Hepatocyte (in vitro differentiated cells): Measurements from ENCODE around the gene KCNJ15. TPM values are rescaled to one million over a fixed set of nuclear protein-coding genes. Genes with fewer than 3 reads are reported as not detected.

Source experiments
- DNase-seq: peaks from one replicate; pipeline ENCODE4 v3.0.0-alpha.2; 2016; ENCODE audit warnings: low spot score
- H2AFZ ChIP-seq: fragments of 200-600 bp; sonication (generic); 2 replicates; pipeline ENCODE4 v1.6.0; 2016; ENCODE audit warnings: antibody characterized with exemption, mild to moderate bottlenecking
- H3K27ac ChIP-seq: fragments of 200-600 bp; sonication (generic); 2 replicates; pipeline ENCODE4 v1.5.1; 2016; ENCODE audit warnings: mild to moderate bottlenecking
- H3K27me3 ChIP-seq: fragments of 200-600 bp; sonication (generic); 2 replicates; pipeline ENCODE4 v1.6.1; 2016
- H3K36me3 ChIP-seq: fragments of 200-600 bp; sonication (generic); replicated peaks from 2 replicates; pipeline ENCODE4 v1.5.1; 2016; ENCODE audit warnings: low read depth; ENCODE audit not compliant: insufficient read depth
- H3K4me1 ChIP-seq: fragments of 200-600 bp; sonication (generic); 2 replicates; pipeline ENCODE4 v1.5.1; 2016; ENCODE audit warnings: mild to moderate bottlenecking, moderate library complexity; ENCODE audit not compliant: insufficient read depth
- H3K4me2 ChIP-seq: fragments of 200-600 bp; sonication (generic); 2 replicates; pipeline ENCODE4 v1.6.0; 2016
- H3K4me3 ChIP-seq: fragments of 200-600 bp; sonication (generic); 2 replicates; pipeline ENCODE4 v1.5.1; 2016; ENCODE audit warnings: mild to moderate bottlenecking
- H3K79me2 ChIP-seq: fragments of 200-600 bp; sonication (generic); 2 replicates; pipeline ENCODE4 v1.6.0; 2017; ENCODE audit warnings: mild to moderate bottlenecking
- H3K9me2 ChIP-seq: fragments of 200-600 bp; sonication (generic); replicated peaks from 2 replicates; pipeline ENCODE4 v1.6.0; 2017; ENCODE audit warnings: mild to moderate bottlenecking; ENCODE audit not compliant: insufficient read depth
- H3K9me3 ChIP-seq: fragments of 200-600 bp; sonication (generic); 2 replicates; pipeline ENCODE4 v1.5.1; 2016; ENCODE audit warnings: low read depth, mild to moderate bottlenecking
- H4K20me1 ChIP-seq: fragments of 200-600 bp; sonication (generic); 2 replicates; pipeline ENCODE4 v1.6.0; 2016; ENCODE audit warnings: mild to moderate bottlenecking; ENCODE audit not compliant: insufficient read depth, poor library complexity, severe bottlenecking
- CTCF ChIP-seq: fragments of 200-600 bp; sonication (generic); IDR thresholded peaks from 2 replicates; pipeline ENCODE4 v1.5.1; 2016; ENCODE audit warnings: antibody characterized with exemption, mild to moderate bottlenecking; ENCODE audit not compliant: poor library complexity
- EZH2 ChIP-seq: fragments of 200-600 bp; sonication (generic); IDR thresholded peaks from 2 replicates; pipeline ENCODE4 v1.6.1; 2016; ENCODE audit warnings: antibody characterized with exemption, mild to moderate bottlenecking, borderline replicate concordance
- EZH2phosphoT487 ChIP-seq: fragments of 200-600 bp; sonication (generic); IDR thresholded peaks from one replicate; pipeline ENCODE4 v1.6.1; 2018; ENCODE audit warnings: antibody characterized with exemption, mild to moderate bottlenecking, low read depth, moderate library complexity; ENCODE audit not compliant: unreplicated experiment, severe bottlenecking
- WGBS: methylation state at CpG from one replicate; pipeline ENCODE4 v1.1.6; 2016; ENCODE audit warnings: low lambda C conversion rate; ENCODE audit errors: missing lambda C conversion rate; 5-methylcytosine and 5-hydroxymethylcytosine counted together
- polyA plus RNA-seq: library from polyadenylated mRNA; unstranded; fragments of >200 nt; fragmentation: Nextera tagmentation; extraction: Ambion mirVana; gene quantifications from 2 replicates; pipeline ENCODE4 v1.2.1, GENCODE V29; 2016
- total RNA-seq: library from RNA; depleted of rRNA; stranded (reverse); fragments of >200 nt; gene quantifications from 2 replicates; pipeline ENCODE4 v1.2.3, GENCODE V29; 2014

Gene KCNJ15
- total and polyA plus RNA-seq, 2 experiments from 2014 or later: 0.43 to 0.88 TPM

GRCh38 chr21:38290809-38291208, 34.0 kb downstream of the KCNJ15 start:
- Histone ChIP-seq H3K4me1 (no peaks in the 10 kb centered on the region), H3K27me3 (no peaks in the 10 kb centered on the region), H3K9me2 (no peaks in the 10 kb centered on the region), H3K36me3 (no peaks in the 10 kb centered on the region), H3K79me2 (no peaks in the 10 kb centered on the region), H3K27ac (no peak overlapping the region), H3K4me3 (no peak overlapping the region), H3K9me3 (no peaks in the 10 kb centered on the region), H3K4me2 (no peak overlapping the region), H2AFZ (no peak overlapping the region), H4K20me1 (no peaks in the 10 kb centered on the region)
- WGBS: 53% methylated on average over 3 of the region's 3 CpGs
- no peak for TF ChIP-seq EZH2
- no peak for TF ChIP-seq EZH2phosphoT487
- TF ChIP-seq CTCF: no peak
- no peak for DNase-seq

GRCh38 chr21:38291874-38292273, 35.1 kb downstream of the KCNJ15 start:
- H3K4me1 ChIP-seq: peaks cover 9% of the 10 kb centered on the region
- DNase-seq: no peak
- H3K36me3 ChIP-seq: no peaks in the 10 kb centered on the region
- H3K4me3 ChIP-seq: no peak overlapping the region
- no peak overlapping the region for H3K27ac ChIP-seq
- H3K27me3 ChIP-seq: no peaks in the 10 kb centered on the region
- no peak for TF ChIP-seq CTCF
- TF ChIP-seq EZH2: no peak
- no peak for TF ChIP-seq EZH2phosphoT487
- WGBS: 90% methylated on average over 5 of the region's 5 CpGs
- H3K4me2 ChIP-seq: no peak overlapping the region
- no peak overlapping the region for H2AFZ ChIP-seq
- H3K9me3 ChIP-seq: no peaks in the 10 kb centered on the region
- H4K20me1 ChIP-seq: no peaks in the 10 kb centered on the region
- H3K79me2 ChIP-seq: no peaks in the 10 kb centered on the region
- H3K9me2 ChIP-seq: no peaks in the 10 kb centered on the region

GRCh38 chr21:38293113-38293512, 36.3 kb downstream of the KCNJ15 start:
- Histone ChIP-seq H3K9me3 (no peaks in the 10 kb centered on the region), H3K9me2 (no peaks in the 10 kb centered on the region), H3K4me1 (peaks cover 11% of the 10 kb centered on the region), H3K36me3 (no peaks in the 10 kb centered on the region), H3K4me2 (no peak overlapping the region), H3K79me2 (no peaks in the 10 kb centered on the region), H2AFZ (no peak overlapping the region), H3K27me3 (no peaks in the 10 kb centered on the region), H3K4me3 (no peak overlapping the region), H4K20me1 (no peaks in the 10 kb centered on the region), H3K27ac (no peak overlapping the region)
- 97% methylated on average over 5 of the region's 5 CpGs for WGBS
- no peak for TF ChIP-seq EZH2phosphoT487
- no peak for TF ChIP-seq EZH2
- no peak for TF ChIP-seq CTCF
- no peak for DNase-seq

- 73% methylated on average over 5 of the region's 5 CpGs for WGBS
- H3K79me2 ChIP-seq: no peaks in the 10 kb centered on the region
- no peaks in the 10 kb centered on the region for H3K9me3 ChIP-seq
- no peak overlapping the region for H2AFZ ChIP-seq
- no peaks in the 10 kb centered on the region for H4K20me1 ChIP-seq
- peaks cover 11% of the 10 kb centered on the region for H3K4me1 ChIP-seq
- TF ChIP-seq CTCF: no peak
- TF ChIP-seq EZH2: no peak
- no peak for TF ChIP-seq EZH2phosphoT487
- H3K27me3 ChIP-seq: no peaks in the 10 kb centered on the region
- H3K36me3 ChIP-seq: no peaks in the 10 kb centered on the region
- no peak overlapping the region for H3K4me2 ChIP-seq
- DNase-seq: peak; percentile 18
- no peak overlapping the region for H3K4me3 ChIP-seq
- no peaks in the 10 kb centered on the region for H3K9me2 ChIP-seq
- H3K27ac ChIP-seq: no peak overlapping the region
Measured at GRCh38 chr21:38293765-38294164, 37.0 kb downstream of the KCNJ15 start.
